Fibroblast of mammary gland (primary cell): Measurements from ENCODE around the gene IGSF3.

Source experiments
- DNase-seq: peaks from one replicate; pipeline ENCODE4 v3.0.0-alpha.2; 2010; ENCODE audit warnings: low read depth
- H3K4me3 ChIP-seq: 2 replicates; pipeline ENCODE4 v1.5.1; 2011; ENCODE audit warnings: low read depth, mild to moderate bottlenecking, low read length, moderate library complexity; ENCODE audit not compliant: control insufficient read depth
- CTCF ChIP-seq: conservative IDR thresholded peaks from 2 replicates; pipeline ENCODE4 v1.5.1; 2011; ENCODE audit warnings: low read depth, low read length, inconsistent platforms; ENCODE audit not compliant: control insufficient read depth, insufficient read depth

The IGSF3 gene

GRCh38 chr1:116710420-116711262, 43.1 kb upstream of the IGSF3 start:
- no peak for DNase-seq
- TF ChIP-seq CTCF, result no peak
- H3K4me3 ChIP-seq, result no peak overlapping the region

- DNase-seq, result no peak
- no peak for TF ChIP-seq CTCF
- no peak overlapping the region for H3K4me3 ChIP-seq
Measured at GRCh38 chr1:116709666-116710167, 42.2 kb upstream of the IGSF3 start.

- no peak for DNase-seq
- H3K4me3 ChIP-seq, result no peak overlapping the region
- TF ChIP-seq CTCF, result no peak
Measured at GRCh38 chr1:116708255-116708900, 40.8 kb upstream of the IGSF3 start.

- no peak overlapping the region for H3K4me3 ChIP-seq
- DNase-seq, result no peak
- TF ChIP-seq CTCF, result no peak
Measured at GRCh38 chr1:116706841-116707240, 39.3 kb upstream of the IGSF3 start.

GRCh38 chr1:116706123-116706522, 38.6 kb upstream of the IGSF3 start:
- TF ChIP-seq CTCF, result no peak
- no peak for DNase-seq
- H3K4me3 ChIP-seq, result no peak overlapping the region

GRCh38 chr1:116704278-116704677, 36.7 kb upstream of the IGSF3 start:
- H3K4me3 ChIP-seq, result no peak overlapping the region
- DNase-seq, result no peak
- no peak for TF ChIP-seq CTCF

- no peak overlapping the region for H3K4me3 ChIP-seq
- no peak for DNase-seq
- no peak for TF ChIP-seq CTCF
Measured at GRCh38 chr1:116699605-116700004, 32.1 kb upstream of the IGSF3 start.
